Hematopoietic multipotent progenitor cell treated with erythropoietin and hydrocortisone succinate and interleukin-3 and kit ligand, for 6 days (in vitro differentiated cells): ENCODE results near the gene CRYGA.
"Not testable (repeated sequence)": the region's sequence is repeated elsewhere in the genome, so short reads cannot be mapped to it uniquely, and the experiment has no call there.

Source experiments
- DNase-seq: peaks from one replicate; pipeline ENCODE4 v3.0.0-alpha.2; 2015

Gene CRYGA

DNA sequence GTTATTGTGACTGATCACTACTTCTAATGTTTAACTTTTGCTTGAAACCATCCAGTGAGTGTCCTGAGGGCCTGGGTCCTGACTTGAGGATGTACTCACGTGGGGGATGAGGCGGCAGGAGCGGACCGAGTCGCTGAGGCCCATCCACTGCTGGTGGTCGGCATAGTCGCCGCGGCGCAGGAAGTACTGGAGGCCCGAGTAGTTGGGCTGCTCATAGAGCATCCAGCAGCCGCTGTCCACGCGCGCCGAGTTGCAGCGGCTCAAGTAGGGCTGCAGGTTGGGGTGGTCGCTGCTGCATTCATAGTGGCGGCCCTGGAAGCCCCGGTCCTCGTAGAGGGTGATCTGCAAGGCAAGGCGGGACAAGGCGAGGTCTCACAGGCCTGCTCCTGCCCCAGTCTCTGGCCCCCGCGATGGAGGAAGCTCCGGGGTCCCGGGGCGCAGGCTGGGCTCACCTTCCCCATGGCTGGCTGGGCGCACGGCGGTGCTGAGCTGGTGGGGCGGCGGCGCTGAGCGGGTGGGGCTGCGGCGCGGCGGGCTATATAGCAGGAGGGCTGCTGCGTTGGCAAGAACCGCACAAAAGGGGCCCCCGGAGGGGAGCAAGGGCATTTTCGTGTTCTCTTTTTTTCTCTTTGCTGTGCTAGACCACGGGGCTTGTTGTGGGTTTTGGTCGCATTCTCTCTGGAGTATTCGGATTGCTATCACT lies 39.2 kb downstream of the CRYGA start, which contains the start of gene CRYGD:
Gene CRYGD, minus strand, starts transcription at position 512 of the 703 bp plus-strand sequence. Its CDS starts 51 bp downstream, at position 461.
- DNase-seq, result peak; percentile 55

DNA sequence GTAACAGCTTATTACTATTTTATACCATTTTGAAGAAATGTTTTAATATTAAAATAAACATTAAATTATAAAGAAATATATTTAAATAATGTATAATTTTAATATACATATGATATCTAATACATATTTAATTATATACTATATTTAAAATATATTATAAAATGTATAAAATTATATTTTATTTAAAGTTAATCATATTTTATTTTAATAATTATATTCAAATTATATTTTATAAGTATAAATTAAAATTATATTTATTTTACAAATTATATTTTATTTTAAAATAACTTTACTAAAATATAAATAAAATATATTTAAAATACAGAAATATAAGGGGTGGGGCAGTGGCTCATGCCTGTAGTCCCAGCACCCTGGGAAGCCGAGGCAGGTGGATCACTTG lies 41.1 kb downstream of the CRYGA start:
- no peak for DNase-seq

DNA sequence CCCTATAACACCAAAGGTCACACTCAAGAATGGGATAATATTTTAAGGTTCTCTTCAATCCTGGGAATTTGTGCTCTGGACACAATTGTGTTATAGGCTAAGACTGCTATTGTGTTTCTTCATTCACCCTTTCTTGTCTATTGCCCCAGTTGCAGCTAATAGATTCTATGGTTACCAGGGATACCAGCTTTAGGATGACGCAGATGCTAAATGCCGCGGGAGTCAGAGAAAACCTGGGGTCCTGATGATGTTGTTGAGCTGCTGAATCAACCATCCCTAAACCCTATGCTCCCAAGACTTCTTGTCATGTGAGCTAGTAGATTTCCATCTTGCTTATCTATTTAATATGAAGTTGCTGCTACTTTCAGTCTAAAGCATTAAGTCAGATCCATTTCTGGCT lies 44.5 kb downstream of the CRYGA start:
- DNase-seq, result no peak

DNA sequence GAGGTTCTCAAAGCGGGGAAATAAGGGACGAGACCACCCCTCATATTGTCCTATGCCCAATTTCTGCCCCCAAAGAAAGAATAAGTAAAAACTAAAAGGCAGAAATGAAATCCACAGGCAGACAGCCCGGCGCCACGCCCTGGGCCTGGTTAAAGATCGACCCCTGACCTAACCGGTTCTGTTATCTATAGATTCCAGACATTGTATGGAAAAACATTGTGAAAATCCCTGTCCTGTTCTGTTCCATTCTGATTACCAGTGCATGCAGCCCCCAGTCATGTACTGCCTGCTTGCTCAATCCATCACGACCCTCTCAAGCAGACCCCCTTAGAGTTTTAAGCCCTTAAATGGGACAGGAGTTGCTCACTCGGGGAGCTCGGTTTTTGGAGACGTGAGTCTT lies 46.0 kb downstream of the CRYGA start:
- DNase-seq, result not testable (repeated sequence)

DNA sequence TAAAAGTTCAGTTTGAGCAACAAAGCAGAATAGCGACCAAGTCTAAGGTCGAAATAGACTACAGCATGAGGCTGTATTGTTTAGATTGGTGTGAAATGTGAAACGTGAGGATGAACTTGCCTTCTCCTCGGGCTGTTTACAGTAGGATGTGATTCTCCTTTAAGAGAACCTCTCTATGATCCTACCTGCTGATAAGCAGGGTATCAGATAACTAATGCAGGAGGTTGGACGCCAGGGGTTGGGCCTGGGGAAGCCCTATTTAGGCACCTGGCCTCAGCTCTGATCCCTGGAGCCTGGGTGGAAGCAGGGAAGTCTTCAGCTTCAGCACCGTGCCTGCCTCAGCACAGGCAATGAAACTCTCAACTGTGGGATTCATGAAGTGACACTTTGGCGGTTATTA lies 50.4 kb downstream of the CRYGA start:
- DNase-seq, result no peak

DNA sequence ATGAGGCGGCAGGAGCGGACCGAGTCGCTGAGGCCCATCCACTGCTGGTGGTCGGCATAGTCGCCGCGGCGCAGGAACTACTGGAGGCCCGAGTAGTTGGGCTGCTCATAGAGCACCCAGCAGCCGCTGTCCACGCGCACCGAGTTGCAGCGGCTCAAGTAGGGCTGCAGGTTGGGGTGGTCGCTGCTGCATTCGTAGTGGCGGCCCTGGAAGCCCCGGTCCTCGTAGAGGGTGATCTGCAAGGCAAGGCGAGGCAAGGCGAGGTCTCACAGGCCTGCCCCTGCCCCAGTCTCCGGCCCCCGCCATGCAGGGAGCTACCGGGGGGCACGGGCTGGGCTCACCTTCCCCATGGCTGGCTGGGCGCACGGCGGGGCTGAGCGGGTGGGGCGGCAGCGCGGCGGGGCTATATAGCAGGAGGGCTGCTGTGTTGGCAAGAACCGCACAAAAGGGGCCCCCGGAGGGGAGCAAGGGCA lies 51.1 kb downstream of the CRYGA start:
- DNase-seq, result not testable (repeated sequence)
